ENCODE data around the gene LRRC1.

The LRRC1 gene

GRCh38 chr6:53869964-53870363 lies 75.2 kb downstream of the LRRC1 start:
- TF ChIP-seq CTCF (conservative IDR thresholded peaks at IDR 0.05) (no peak), ZFX (IDR thresholded peaks at IDR 0.05) (no peak)
- no peak overlapping the region for H3K27ac ChIP-seq

- TF ChIP-seq CTCF (conservative IDR thresholded peaks at IDR 0.05): no peak
- no peak for TF ChIP-seq ZFX (IDR thresholded peaks at IDR 0.05)
- H3K27ac ChIP-seq: no peak overlapping the region
These were observed 79.1 kb downstream of the LRRC1 start for GRCh38 chr6:53873922-53874321.

- H3K27ac ChIP-seq: no peak overlapping the region
- TF ChIP-seq CTCF (conservative IDR thresholded peaks at IDR 0.05) (no peak), ZFX (IDR thresholded peaks at IDR 0.05) (no peak)
These were observed 80.2 kb downstream of the LRRC1 start for GRCh38 chr6:53874964-53875363.

- H3K27ac ChIP-seq: no peak overlapping the region
- TF ChIP-seq CTCF (conservative IDR thresholded peaks at IDR 0.05) (no peak), ZFX (IDR thresholded peaks at IDR 0.05) (no peak)
These were observed 82.3 kb downstream of the LRRC1 start for GRCh38 chr6:53877151-53877550.

GRCh38 chr6:53878808-53879207 lies 84.0 kb downstream of the LRRC1 start:
- TF ChIP-seq CTCF (conservative IDR thresholded peaks at IDR 0.05): no peak
- no peak for TF ChIP-seq ZFX (IDR thresholded peaks at IDR 0.05)

GRCh38 chr6:53879608-53880007 lies 84.8 kb downstream of the LRRC1 start:
- TF ChIP-seq ZFX (IDR thresholded peaks at IDR 0.05) (no peak), CTCF (conservative IDR thresholded peaks at IDR 0.05) (no peak)
- H3K27ac ChIP-seq: no peak overlapping the region

More at GRCh38 chr6:53878808-53879207, 84.0 kb downstream of the LRRC1 start:
- H3K27ac ChIP-seq: no peak overlapping the region

GRCh38 chr6:53887316-53887715 lies 92.5 kb downstream of the LRRC1 start:
- no peak overlapping the region for H3K27ac ChIP-seq
- TF ChIP-seq CTCF (conservative IDR thresholded peaks at IDR 0.05) (no peak), ZFX (IDR thresholded peaks at IDR 0.05) (no peak)

All from C4-2B (cell line).